CD14-positive monocyte (primary cell): ENCODE results near the gene LTF. TPM values are rescaled to one million over a fixed set of nuclear protein-coding genes. Genes with fewer than 3 reads are reported as not detected.

ENCODE experiments used
- DNase-seq, 3 donors: peaks; one replicate each; pipeline ENCODE4 v3.0.0-alpha.2; 2011 to 2022
- H2AFZ ChIP-seq: 2 replicates; pipeline ENCODE4 v1.6.0; 2012; ENCODE audit warnings: mild to moderate bottlenecking, low read depth, low read length, inconsistent platforms; ENCODE audit not compliant: insufficient read depth, poor library complexity, severe bottlenecking
- H3K27ac ChIP-seq, 2 donors: 1 replicate in 1 of 2; 2 replicates in 1 of 2; pipeline ENCODE4 v1.5.1; 2012 to 2013; ENCODE audit warnings: low read length in 2 of 2, control low read depth in 1 of 2, inconsistent platforms in 1 of 2, low read depth in 1 of 2, mild to moderate bottlenecking in 1 of 2
- H3K27me3 ChIP-seq, 2 donors: one replicate each; pipeline versions ENCODE4 v1.6.0 to v1.6.1; 2011 to 2013; ENCODE audit warnings: low read length in 2 of 2; ENCODE audit not compliant: control insufficient read depth in 2 of 2, insufficient read depth in 2 of 2
- H3K36me3 ChIP-seq, 2 donors: replicated peaks in 1 of 2; 1 replicate in 1 of 2; 2 replicates in 1 of 2; pipeline versions ENCODE4 v1.5.1 to v1.6.1; 2012 to 2013; ENCODE audit warnings: low read length in 2 of 2, control low read depth in 1 of 2, inconsistent platforms in 1 of 2, mild to moderate bottlenecking in 1 of 2; ENCODE audit not compliant: insufficient read depth in 2 of 2, control insufficient read depth in 1 of 2
- H3K4me1 ChIP-seq, 2 donors: 1 replicate in 1 of 2; 2 replicates in 1 of 2; pipeline versions ENCODE4 v1.5.1 to v1.6.1; 2012 to 2013; ENCODE audit warnings: low read length in 2 of 2, control low read depth in 1 of 2, inconsistent platforms in 1 of 2, mild to moderate bottlenecking in 1 of 2, moderate library complexity in 1 of 2; ENCODE audit not compliant: insufficient read depth in 2 of 2, control insufficient read depth in 1 of 2
- H3K4me2 ChIP-seq: replicated peaks from 2 replicates; pipeline ENCODE3; 2012; ENCODE audit warnings: low read length, moderate library complexity, mild to moderate bottlenecking; ENCODE audit not compliant: poor library complexity, severe bottlenecking; ENCODE audit errors: extremely low read depth
- H3K4me3 ChIP-seq, 3 experiments: fragments of 200-600 bp in 1 of 3; sonication (generic) in 1 of 3; replicated peaks in 1 of 3; 1 replicate in 2 of 3; 2 replicates in 1 of 3; pipeline ENCODE4 v1.5.1; 2011 to 2013; ENCODE audit warnings: low read length in 3 of 3, mild to moderate bottlenecking in 3 of 3, control low read depth in 2 of 3, low read depth in 2 of 3, inconsistent platforms in 1 of 3, moderate library complexity in 1 of 3
- H3K79me2 ChIP-seq: 2 replicates; pipeline ENCODE4 v1.6.0; 2012; ENCODE audit warnings: mild to moderate bottlenecking, control low read depth, inconsistent platforms, low read length, moderate library complexity; ENCODE audit not compliant: insufficient read depth
- H3K9ac ChIP-seq: 2 replicates; pipeline ENCODE4 v1.6.0; 2017; ENCODE audit warnings: low read length, mild to moderate bottlenecking; ENCODE audit not compliant: insufficient read depth, poor library complexity, severe bottlenecking
- H3K9me3 ChIP-seq, 2 donors: replicated peaks in 1 of 2; 1 replicate in 1 of 2; 2 replicates in 1 of 2; pipeline versions ENCODE4 v1.5.1 to v1.6.1; 2012 to 2013; ENCODE audit warnings: low read length in 2 of 2, control low read depth in 1 of 2; ENCODE audit not compliant: control insufficient read depth in 1 of 2, insufficient read depth in 1 of 2
- H4K20me1 ChIP-seq: 2 replicates; pipeline ENCODE4 v1.6.0; 2012; ENCODE audit warnings: mild to moderate bottlenecking, low read length, control low read depth, moderate library complexity; ENCODE audit not compliant: insufficient read depth
- H3K27ac Mint-ChIP-seq, 7 donors: one replicate each; pipeline ENCODE4 v1.8.0; 2020; ENCODE audit warnings: mild to moderate bottlenecking in 7 of 7, mixed read lengths in 7 of 7, moderate library complexity in 6 of 7, inconsistent platforms in 2 of 7
- H3K27me3 Mint-ChIP-seq, 3 donors: one replicate each; pipeline ENCODE4 v1.8.0; 2021 to 2022; ENCODE audit warnings: low read depth in 3 of 3, mild to moderate bottlenecking in 3 of 3, mixed read lengths in 3 of 3, moderate library complexity in 3 of 3, inconsistent platforms in 1 of 3
- H3K36me3 Mint-ChIP-seq, 2 donors: one replicate each; pipeline ENCODE4 v1.8.0; 2020; ENCODE audit warnings: mixed read lengths in 2 of 2, inconsistent platforms in 1 of 2, mild to moderate bottlenecking in 1 of 2
- H3K4me1 Mint-ChIP-seq: one replicate; pipeline ENCODE4 v1.8.0; 2020; ENCODE audit warnings: mild to moderate bottlenecking, mixed read lengths
- H3K4me3 Mint-ChIP-seq, 2 donors: one replicate each; pipeline ENCODE4 v1.8.0; 2020; ENCODE audit warnings: mild to moderate bottlenecking in 2 of 2, mixed read lengths in 2 of 2, moderate library complexity in 1 of 2
- H3K9me3 Mint-ChIP-seq, 7 donors: one replicate each; pipeline ENCODE4 v1.8.0; 2020 to 2022; ENCODE audit warnings: mixed read lengths in 7 of 7, mild to moderate bottlenecking in 6 of 7, moderate library complexity in 6 of 7, inconsistent platforms in 2 of 7
- WGBS: methylation state at CpG from one replicate; pipeline ENCODE4 v1.1.5; 2013; ENCODE audit warnings: missing lambda C conversion rate; ENCODE audit not compliant: insufficient coverage; 5-methylcytosine and 5-hydroxymethylcytosine counted together
- intact Hi-C, 2 donors: fragments of 100-400 bp; cut with micrococcal nuclease; formaldehyde crosslinking; loops; one replicate each; pipeline versions ENCODE4 v1.15.0 to v1.15.1; 2023
- polyA plus RNA-seq, 3 donors: library from polyadenylated mRNA; depleted of rRNA in 1 of 3; unstranded in 2 of 3; stranded (reverse) in 1 of 3; fragments of 300-500 nt in 2 of 3; fragments of >200 nt in 1 of 3; fragmentation: Illumina TruSeq in 2 of 3; gene quantifications; 1 replicate in 2 of 3; 2 replicates in 1 of 3; pipeline ENCODE4 v1.2.3, GENCODE V29; 2012 to 2021
- TF ChIP-seq, protein P1 (sequence below): fragments of 200-600 bp; IDR thresholded peaks from one replicate; pipeline ENCODE4 v1.8.0; 2022; ENCODE audit warnings: antibody characterized with exemption, mild to moderate bottlenecking

Gene LTF
- polyA plus RNA-seq, 3 donors, result not detected

DNA sequence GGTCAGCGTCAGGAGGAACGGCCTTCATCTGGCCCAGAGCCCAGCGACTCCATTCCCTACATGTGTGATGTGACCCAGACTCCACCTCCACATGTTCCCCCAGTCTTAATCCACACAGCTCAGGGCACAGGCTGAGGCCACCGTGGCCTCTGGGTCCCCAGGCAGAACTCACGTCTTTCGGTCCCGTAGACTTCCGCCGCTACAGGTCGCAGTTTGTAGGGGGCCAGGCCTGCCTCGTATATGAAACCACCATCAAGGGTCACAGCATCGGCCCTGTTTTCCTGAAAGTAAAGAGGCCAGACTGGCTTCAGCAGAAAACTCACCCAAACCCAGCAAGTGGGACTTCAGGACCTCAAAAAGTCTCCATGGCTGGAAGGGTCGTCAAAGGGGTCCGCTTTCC, 8.6 kb downstream of the LTF start:
- intact Hi-C loops, result no loop called here
- WGBS, result 95% methylated on average over 11 of the region's 14 CpGs
- no peak overlapping the region for H3K4me3 Mint-ChIP-seq
- peaks cover 0 to 12% (median 5%) of the 10 kb centered on the region in 7 donors for H3K9me3 Mint-ChIP-seq
- no peaks in the 10 kb centered on the region for H3K36me3 ChIP-seq
- H3K4me1 ChIP-seq, result no peaks in the 10 kb centered on the region
- H3K9ac ChIP-seq, result no peak overlapping the region
- DNase-seq, result no peak
- peaks cover 3 to 13% (median 4%) of the 10 kb centered on the region in 3 donors for H3K27me3 Mint-ChIP-seq
- TF ChIP-seq, protein P1, sequence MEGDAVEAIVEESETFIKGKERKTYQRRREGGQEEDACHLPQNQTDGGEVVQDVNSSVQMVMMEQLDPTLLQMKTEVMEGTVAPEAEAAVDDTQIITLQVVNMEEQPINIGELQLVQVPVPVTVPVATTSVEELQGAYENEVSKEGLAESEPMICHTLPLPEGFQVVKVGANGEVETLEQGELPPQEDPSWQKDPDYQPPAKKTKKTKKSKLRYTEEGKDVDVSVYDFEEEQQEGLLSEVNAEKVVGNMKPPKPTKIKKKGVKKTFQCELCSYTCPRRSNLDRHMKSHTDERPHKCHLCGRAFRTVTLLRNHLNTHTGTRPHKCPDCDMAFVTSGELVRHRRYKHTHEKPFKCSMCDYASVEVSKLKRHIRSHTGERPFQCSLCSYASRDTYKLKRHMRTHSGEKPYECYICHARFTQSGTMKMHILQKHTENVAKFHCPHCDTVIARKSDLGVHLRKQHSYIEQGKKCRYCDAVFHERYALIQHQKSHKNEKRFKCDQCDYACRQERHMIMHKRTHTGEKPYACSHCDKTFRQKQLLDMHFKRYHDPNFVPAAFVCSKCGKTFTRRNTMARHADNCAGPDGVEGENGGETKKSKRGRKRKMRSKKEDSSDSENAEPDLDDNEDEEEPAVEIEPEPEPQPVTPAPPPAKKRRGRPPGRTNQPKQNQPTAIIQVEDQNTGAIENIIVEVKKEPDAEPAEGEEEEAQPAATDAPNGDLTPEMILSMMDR, result no peak
- no peaks in the 10 kb centered on the region for H3K27me3 ChIP-seq
- no peaks in the 10 kb centered on the region for H3K79me2 ChIP-seq
- no peak overlapping the region for H3K4me3 ChIP-seq
- no peaks in the 10 kb centered on the region for H3K9me3 ChIP-seq
- H3K27ac ChIP-seq, result no peak overlapping the region
- H4K20me1 ChIP-seq, result no peaks in the 10 kb centered on the region
- no peaks in the 10 kb centered on the region for H3K36me3 Mint-ChIP-seq
- H3K4me1 Mint-ChIP-seq, result no peaks in the 10 kb centered on the region
- H2AFZ ChIP-seq, result no peak overlapping the region
- no peak overlapping the region for H3K27ac Mint-ChIP-seq
- no peak overlapping the region for H3K4me2 ChIP-seq

DNA sequence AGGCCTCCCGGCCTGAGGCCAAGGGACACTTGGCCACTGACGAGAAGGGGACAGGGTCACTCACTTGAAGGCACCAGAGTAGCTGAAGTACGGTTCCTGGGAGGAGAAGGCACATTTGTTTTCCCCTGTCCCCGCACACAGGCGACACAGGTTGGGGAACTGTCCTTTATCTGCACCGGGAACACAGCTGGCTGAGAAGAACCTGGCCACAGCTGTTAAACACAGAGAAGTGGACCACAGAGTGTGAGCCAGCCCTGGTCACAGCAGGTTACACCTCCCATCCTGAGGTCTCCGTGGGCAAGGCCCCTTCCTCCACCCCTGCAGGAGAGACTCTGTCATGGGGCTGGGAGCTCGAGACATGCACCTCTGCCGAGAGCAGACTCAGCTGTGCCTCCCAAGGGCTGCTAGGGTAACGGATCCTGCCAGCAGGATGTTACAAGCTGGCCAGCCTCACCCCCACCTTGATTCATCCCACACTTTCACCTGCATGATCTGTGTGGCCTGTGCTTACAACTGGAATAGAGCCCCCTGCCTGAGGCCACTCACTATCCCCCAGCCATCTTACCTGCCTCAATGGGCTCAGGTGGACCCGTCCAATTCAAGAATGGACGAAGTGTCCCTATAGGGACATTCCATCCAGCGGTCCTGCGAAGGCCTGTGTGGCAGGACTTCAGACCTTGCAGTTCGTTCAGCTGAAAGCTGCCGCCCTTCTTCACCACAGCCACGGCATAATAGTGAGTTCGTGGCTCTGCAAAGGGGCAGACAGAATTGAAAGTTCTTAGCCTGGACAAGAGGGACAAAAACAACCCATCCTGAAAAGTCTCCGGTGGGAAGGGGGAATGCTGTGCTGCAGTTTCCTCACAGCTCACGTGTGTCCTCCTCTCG, 9.2 kb downstream of the LTF start:
- no peaks in the 10 kb centered on the region for H4K20me1 ChIP-seq
- no peak overlapping the region for H2AFZ ChIP-seq
- no peak overlapping the region for H3K4me2 ChIP-seq
- TF ChIP-seq, protein P1, result no peak
- Mint-ChIP-seq H3K9me3 (peaks cover 0 to 9% (median 2%) of the 10 kb centered on the region in 7 donors), H3K27me3 (peaks cover 3 to 15% (median 4%) of the 10 kb centered on the region in 3 donors), H3K27ac (no peak overlapping the region), H3K4me1 (no peaks in the 10 kb centered on the region), H3K4me3 (no peak overlapping the region), H3K36me3 (no peaks in the 10 kb centered on the region)
- no peaks in the 10 kb centered on the region for H3K4me1 ChIP-seq
- no peaks in the 10 kb centered on the region for H3K9me3 ChIP-seq
- WGBS, result 94% methylated on average over 20 of the region's 21 CpGs
- no peak overlapping the region for H3K27ac ChIP-seq
- no peaks in the 10 kb centered on the region for H3K36me3 ChIP-seq
- H3K4me3 ChIP-seq, result no peak overlapping the region
- H3K79me2 ChIP-seq, result no peaks in the 10 kb centered on the region
- H3K27me3 ChIP-seq, result no peaks in the 10 kb centered on the region
- intact Hi-C loops, result no loop called here
- H3K9ac ChIP-seq, result no peak overlapping the region
- DNase-seq, result no peak
